Nephron progenitor cell (in vitro differentiated cells): ENCODE results near the gene DPF3.

Experiments used
- DNase-seq: peaks from one replicate; pipeline ENCODE4 v3.0.0; 2021
- H3K27ac Mint-ChIP-seq: 2 replicates; pipeline ENCODE4 v1.8.0; 2021; ENCODE audit warnings: mild to moderate bottlenecking, moderate library complexity, mixed read lengths
- H3K27me3 Mint-ChIP-seq: 2 replicates; pipeline ENCODE4 v1.8.0; 2021; ENCODE audit warnings: mild to moderate bottlenecking, low read depth, mixed read lengths; ENCODE audit not compliant: poor library complexity
- H3K36me3 Mint-ChIP-seq: 2 replicates; pipeline ENCODE4 v1.8.0; 2021; ENCODE audit warnings: low read depth, mixed read lengths
- H3K4me1 Mint-ChIP-seq: 2 replicates; pipeline ENCODE4 v1.8.0; 2021; ENCODE audit warnings: mixed read lengths
- H3K4me3 Mint-ChIP-seq: 2 replicates; pipeline ENCODE4 v1.8.0; 2021; ENCODE audit warnings: mild to moderate bottlenecking, moderate library complexity, mixed read lengths
- H3K9me3 Mint-ChIP-seq: 2 replicates; pipeline ENCODE4 v1.8.0; 2021; ENCODE audit warnings: mild to moderate bottlenecking, moderate library complexity, mixed read lengths
- CTCF ChIP-seq: fragments of 200-600 bp; sonication (generic); IDR thresholded peaks from 2 replicates; pipeline ENCODE4 v1.5.0; 2021; ENCODE audit warnings: antibody characterized with exemption

Gene DPF3

GRCh38 chr14:72909163-72909562, 15.3 kb upstream of the DPF3 start:
- Mint-ChIP-seq H3K4me1 (peaks cover 45% of the 10 kb centered on the region), H3K27ac (no peak overlapping the region), H3K9me3 (no peaks in the 10 kb centered on the region), H3K27me3 (peaks cover 3% of the 10 kb centered on the region), H3K4me3 (no peak overlapping the region), H3K36me3 (no peaks in the 10 kb centered on the region)
- TF ChIP-seq CTCF, result no peak
- DNase-seq, result no peak

- H3K27me3 Mint-ChIP-seq, result peaks cover 3% of the 10 kb centered on the region
- H3K4me3 Mint-ChIP-seq, result no peak overlapping the region
- peaks cover 45% of the 10 kb centered on the region for H3K4me1 Mint-ChIP-seq
- DNase-seq, result no peak
- TF ChIP-seq CTCF, result no peak
- H3K27ac Mint-ChIP-seq, result no peak overlapping the region
- H3K9me3 Mint-ChIP-seq, result peaks cover 4% of the 10 kb centered on the region
- H3K36me3 Mint-ChIP-seq, result no peaks in the 10 kb centered on the region
These were observed 14.0 kb upstream of the DPF3 start for GRCh38 chr14:72907886-72908285.

- no peak overlapping the region for H3K27ac Mint-ChIP-seq
- H3K9me3 Mint-ChIP-seq, result peaks cover 4% of the 10 kb centered on the region
- TF ChIP-seq CTCF, result no peak
- H3K4me1 Mint-ChIP-seq, result peaks cover 45% of the 10 kb centered on the region
- DNase-seq, result no peak
- H3K36me3 Mint-ChIP-seq, result no peaks in the 10 kb centered on the region
- H3K27me3 Mint-ChIP-seq, result peaks cover 3% of the 10 kb centered on the region
- H3K4me3 Mint-ChIP-seq, result no peak overlapping the region
These were observed 13.0 kb upstream of the DPF3 start for GRCh38 chr14:72906879-72907278.

GRCh38 chr14:72906316-72906715, 12.4 kb upstream of the DPF3 start:
- Mint-ChIP-seq H3K9me3 (peaks cover 4% of the 10 kb centered on the region), H3K4me1 (peaks cover 43% of the 10 kb centered on the region), H3K4me3 (no peak overlapping the region), H3K36me3 (no peaks in the 10 kb centered on the region), H3K27ac (no peak overlapping the region), H3K27me3 (peaks cover 3% of the 10 kb centered on the region)
- TF ChIP-seq CTCF, result no peak
- no peak for DNase-seq

GRCh38 chr14:72904840-72905561, 11.1 kb upstream of the DPF3 start:
- peaks cover 3% of the 10 kb centered on the region for H3K27me3 Mint-ChIP-seq
- peak; percentile 90 for TF ChIP-seq CTCF
- no peaks in the 10 kb centered on the region for H3K36me3 Mint-ChIP-seq
- H3K4me1 Mint-ChIP-seq, result peaks cover 49% of the 10 kb centered on the region
- H3K9me3 Mint-ChIP-seq, result peaks cover 4% of the 10 kb centered on the region
- H3K4me3 Mint-ChIP-seq, result no peak overlapping the region
- H3K27ac Mint-ChIP-seq, result no peak overlapping the region
- peak; percentile 60 for DNase-seq

GRCh38 chr14:72904218-72904617, 10.3 kb upstream of the DPF3 start:
- H3K4me1 Mint-ChIP-seq, result peaks cover 49% of the 10 kb centered on the region
- H3K9me3 Mint-ChIP-seq, result peaks cover 4% of the 10 kb centered on the region
- H3K36me3 Mint-ChIP-seq, result no peaks in the 10 kb centered on the region
- TF ChIP-seq CTCF, result no peak
- no peak overlapping the region for H3K4me3 Mint-ChIP-seq
- DNase-seq, result no peak
- no peak overlapping the region for H3K27ac Mint-ChIP-seq
- no peaks in the 10 kb centered on the region for H3K27me3 Mint-ChIP-seq
